ENCODE results near the gene COQ8A.
"Not testable (repeated sequence)": the region's sequence is repeated elsewhere in the genome, so short reads cannot be mapped to it uniquely, and the experiment has no call there.

Gene COQ8A

DNA sequence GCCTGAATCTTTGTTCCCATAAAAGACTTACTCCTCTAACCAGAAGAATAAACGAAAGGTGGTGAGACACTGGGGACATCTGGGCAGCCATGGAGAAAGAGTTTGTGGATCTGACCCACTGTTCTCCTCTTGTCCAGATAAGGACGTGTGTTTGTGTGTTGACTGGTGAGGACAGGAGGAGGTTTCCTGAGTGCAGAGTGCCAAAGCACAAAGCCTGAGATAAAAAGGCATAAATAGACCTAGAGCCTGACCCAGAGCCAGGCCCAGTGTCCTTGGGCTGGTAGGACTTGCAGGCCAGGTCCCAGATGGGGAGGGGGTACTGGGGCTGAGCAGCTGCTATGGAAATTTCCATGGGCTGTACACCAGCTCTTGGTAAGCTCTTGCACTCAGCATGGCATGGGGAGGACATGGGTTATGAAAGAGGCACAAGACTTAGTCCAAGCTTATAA, 19.6 kb upstream of the COQ8A start:
- TF ChIP-seq, protein P1, sequence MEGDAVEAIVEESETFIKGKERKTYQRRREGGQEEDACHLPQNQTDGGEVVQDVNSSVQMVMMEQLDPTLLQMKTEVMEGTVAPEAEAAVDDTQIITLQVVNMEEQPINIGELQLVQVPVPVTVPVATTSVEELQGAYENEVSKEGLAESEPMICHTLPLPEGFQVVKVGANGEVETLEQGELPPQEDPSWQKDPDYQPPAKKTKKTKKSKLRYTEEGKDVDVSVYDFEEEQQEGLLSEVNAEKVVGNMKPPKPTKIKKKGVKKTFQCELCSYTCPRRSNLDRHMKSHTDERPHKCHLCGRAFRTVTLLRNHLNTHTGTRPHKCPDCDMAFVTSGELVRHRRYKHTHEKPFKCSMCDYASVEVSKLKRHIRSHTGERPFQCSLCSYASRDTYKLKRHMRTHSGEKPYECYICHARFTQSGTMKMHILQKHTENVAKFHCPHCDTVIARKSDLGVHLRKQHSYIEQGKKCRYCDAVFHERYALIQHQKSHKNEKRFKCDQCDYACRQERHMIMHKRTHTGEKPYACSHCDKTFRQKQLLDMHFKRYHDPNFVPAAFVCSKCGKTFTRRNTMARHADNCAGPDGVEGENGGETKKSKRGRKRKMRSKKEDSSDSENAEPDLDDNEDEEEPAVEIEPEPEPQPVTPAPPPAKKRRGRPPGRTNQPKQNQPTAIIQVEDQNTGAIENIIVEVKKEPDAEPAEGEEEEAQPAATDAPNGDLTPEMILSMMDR (IDR thresholded peaks at IDR 0.05; ENCODE audit: low read depth, low read length) = no peak
- no peak for DNase-seq (ENCODE audit: extremely low read depth, low read depth)

- DNase-seq (ENCODE audit: extremely low read depth, low read depth) = no peak
- TF ChIP-seq, protein P1 (IDR thresholded peaks at IDR 0.05; ENCODE audit: low read depth, low read length) = no peak
Observed at GRCh38 chr1:226921504-226921903, 18.6 kb upstream of the COQ8A start.

- DNase-seq (ENCODE audit: extremely low read depth, low read depth) = not testable (repeated sequence)
Observed at GRCh38 chr1:226929260-226930111, 10.6 kb upstream of the COQ8A start.

- DNase-seq (ENCODE audit: extremely low read depth, low read depth) = no peak
- TF ChIP-seq, protein P1 (IDR thresholded peaks at IDR 0.05; ENCODE audit: low read depth, low read length) = no peak
Observed at GRCh38 chr1:226934483-226935237, 5.4 kb upstream of the COQ8A start.

GRCh38 chr1:226937940-226938725, 2.0 kb upstream of the COQ8A start:
- DNase-seq (ENCODE audit: extremely low read depth, low read depth) = no peak
- TF ChIP-seq, protein P1 (IDR thresholded peaks at IDR 0.05; ENCODE audit: low read depth, low read length) = no peak

- TF ChIP-seq, protein P1 (IDR thresholded peaks at IDR 0.05; ENCODE audit: low read depth, low read length) = no peak
- no peak for DNase-seq (ENCODE audit: extremely low read depth, low read depth)
Observed at GRCh38 chr1:226938903-226939437, 1.1 kb upstream of the COQ8A start.

DNA sequence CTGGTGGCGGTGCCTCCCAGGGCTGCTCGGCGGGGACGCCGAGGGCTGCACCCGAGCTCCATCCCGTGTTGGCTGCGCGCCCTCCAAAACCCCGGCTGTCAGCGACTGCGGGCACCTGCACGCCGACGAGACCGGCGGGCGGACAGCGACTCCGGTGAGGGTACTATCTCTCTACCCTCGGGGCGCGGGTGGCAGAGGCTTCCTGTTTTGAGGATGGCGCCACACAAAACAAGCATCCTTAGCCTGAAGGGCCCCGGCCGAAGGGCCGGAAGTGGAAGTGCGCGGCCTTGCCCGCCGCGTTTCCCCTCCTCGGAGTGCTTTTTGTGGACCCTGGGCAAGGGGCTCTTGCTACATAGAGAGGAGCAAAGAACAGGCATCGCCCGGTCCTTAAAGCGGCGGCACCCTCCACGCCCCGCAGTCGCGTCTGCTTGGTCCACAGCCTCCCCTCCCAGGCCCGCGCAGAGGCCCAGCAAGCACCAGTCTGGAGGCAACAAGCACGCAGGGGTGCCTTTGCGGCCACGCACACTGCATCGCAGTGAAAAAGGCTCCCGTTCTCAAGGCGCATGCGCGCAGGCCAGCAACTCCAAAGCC, 561 bp upstream of the COQ8A start:
- TF ChIP-seq, protein P1 (IDR thresholded peaks at IDR 0.05; ENCODE audit: low read depth, low read length) = no peak
- no peak for DNase-seq (ENCODE audit: extremely low read depth, low read depth)
